HL-60 (cell line): ENCODE results near the gene HNF4A.

ENCODE experiments used
- DNase-seq, 2 experiments: peaks; one replicate each; pipeline ENCODE4 v3.0.0-alpha.2; 2010 to 2020; ENCODE audit warnings: low read depth in 1 of 2, low spot score in 1 of 2
- H3K27ac ChIP-seq: fragments of 250-450 bp; sonication (Bioruptor Pico); replicated peaks from 2 replicates; pipeline ENCODE4 v1.5.1; 2020; ENCODE audit warnings: mild to moderate bottlenecking, moderate library complexity
- H3K27me3 ChIP-seq: fragments of 250-450 bp; sonication (Bioruptor Pico); 2 replicates; pipeline ENCODE4 v1.5.1; 2021; ENCODE audit warnings: mild to moderate bottlenecking, moderate library complexity; ENCODE audit not compliant: insufficient read depth, poor library complexity, severe bottlenecking
- H3K4me3 ChIP-seq: replicated peaks from 2 replicates; pipeline ENCODE4 v1.5.1; 2011; ENCODE audit warnings: mild to moderate bottlenecking, control low read depth, low read length; ENCODE audit not compliant: insufficient read depth
- GABPA ChIP-seq: IDR thresholded peaks from 2 replicates; pipeline ENCODE4 v1.6.1; 2012; ENCODE audit warnings: low read depth
- POLR2AphosphoS5 ChIP-seq: IDR thresholded peaks from 2 replicates; pipeline ENCODE4 v1.6.1; 2012; ENCODE audit warnings: low read depth
- SPI1 ChIP-seq: IDR thresholded peaks from 2 replicates; pipeline ENCODE4 v1.6.1; 2012; ENCODE audit warnings: low read depth, mild to moderate bottlenecking, borderline replicate concordance
- TF ChIP-seq, protein P1 (sequence below): IDR thresholded peaks from one replicate; pipeline ENCODE4 v1.5.1; 2011; ENCODE audit warnings: low read length, control low read depth, inconsistent platforms; ENCODE audit not compliant: insufficient read depth
- TF ChIP-seq, protein P2 (sequence below): IDR thresholded peaks from 2 replicates; pipeline ENCODE4 v1.6.1; 2012; ENCODE audit warnings: low read depth; ENCODE audit not compliant: insufficient replicate concordance

Gene HNF4A

DNA sequence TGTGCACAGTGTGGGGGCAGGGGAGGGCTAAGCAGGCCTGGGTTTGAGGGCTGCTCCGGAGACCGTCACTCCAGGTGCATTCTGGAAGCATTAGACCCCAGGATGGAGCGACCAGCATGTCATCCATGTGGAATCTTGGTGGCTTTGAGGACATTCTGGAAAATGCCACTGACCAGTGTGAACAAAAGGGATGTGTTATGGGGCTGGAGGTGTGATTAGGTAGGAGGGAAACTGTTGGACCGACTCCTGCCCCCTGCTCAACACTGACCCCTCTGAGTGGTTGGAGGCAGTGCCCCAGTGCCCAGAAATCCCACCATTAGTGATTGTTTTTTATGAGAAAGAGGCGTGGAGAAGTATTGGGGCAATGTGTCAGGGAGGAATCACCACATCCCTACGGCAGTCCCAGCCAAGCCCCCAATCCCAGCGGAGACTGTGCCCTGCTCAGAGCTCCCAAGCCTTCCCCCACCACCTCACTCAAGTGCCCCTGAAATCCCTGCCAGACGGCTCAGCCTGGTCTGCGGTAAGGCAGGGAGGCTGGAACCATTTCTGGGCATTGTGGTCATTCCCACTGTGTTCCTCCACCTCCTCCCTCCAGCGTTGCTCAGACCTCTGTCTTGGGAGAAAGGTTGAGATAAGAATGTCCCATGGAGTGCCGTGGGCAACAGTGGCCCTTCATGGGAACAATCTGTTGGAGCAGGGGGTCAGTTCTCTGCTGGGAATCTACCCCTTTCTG is 76.2 kb downstream of the HNF4A start:
- no peak for DNase-seq
- TF ChIP-seq, protein P1, sequence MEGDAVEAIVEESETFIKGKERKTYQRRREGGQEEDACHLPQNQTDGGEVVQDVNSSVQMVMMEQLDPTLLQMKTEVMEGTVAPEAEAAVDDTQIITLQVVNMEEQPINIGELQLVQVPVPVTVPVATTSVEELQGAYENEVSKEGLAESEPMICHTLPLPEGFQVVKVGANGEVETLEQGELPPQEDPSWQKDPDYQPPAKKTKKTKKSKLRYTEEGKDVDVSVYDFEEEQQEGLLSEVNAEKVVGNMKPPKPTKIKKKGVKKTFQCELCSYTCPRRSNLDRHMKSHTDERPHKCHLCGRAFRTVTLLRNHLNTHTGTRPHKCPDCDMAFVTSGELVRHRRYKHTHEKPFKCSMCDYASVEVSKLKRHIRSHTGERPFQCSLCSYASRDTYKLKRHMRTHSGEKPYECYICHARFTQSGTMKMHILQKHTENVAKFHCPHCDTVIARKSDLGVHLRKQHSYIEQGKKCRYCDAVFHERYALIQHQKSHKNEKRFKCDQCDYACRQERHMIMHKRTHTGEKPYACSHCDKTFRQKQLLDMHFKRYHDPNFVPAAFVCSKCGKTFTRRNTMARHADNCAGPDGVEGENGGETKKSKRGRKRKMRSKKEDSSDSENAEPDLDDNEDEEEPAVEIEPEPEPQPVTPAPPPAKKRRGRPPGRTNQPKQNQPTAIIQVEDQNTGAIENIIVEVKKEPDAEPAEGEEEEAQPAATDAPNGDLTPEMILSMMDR: no peak
- TF ChIP-seq POLR2AphosphoS5 (no peak), SPI1 (no peak), GABPA (no peak)
- TF ChIP-seq, protein P2, sequence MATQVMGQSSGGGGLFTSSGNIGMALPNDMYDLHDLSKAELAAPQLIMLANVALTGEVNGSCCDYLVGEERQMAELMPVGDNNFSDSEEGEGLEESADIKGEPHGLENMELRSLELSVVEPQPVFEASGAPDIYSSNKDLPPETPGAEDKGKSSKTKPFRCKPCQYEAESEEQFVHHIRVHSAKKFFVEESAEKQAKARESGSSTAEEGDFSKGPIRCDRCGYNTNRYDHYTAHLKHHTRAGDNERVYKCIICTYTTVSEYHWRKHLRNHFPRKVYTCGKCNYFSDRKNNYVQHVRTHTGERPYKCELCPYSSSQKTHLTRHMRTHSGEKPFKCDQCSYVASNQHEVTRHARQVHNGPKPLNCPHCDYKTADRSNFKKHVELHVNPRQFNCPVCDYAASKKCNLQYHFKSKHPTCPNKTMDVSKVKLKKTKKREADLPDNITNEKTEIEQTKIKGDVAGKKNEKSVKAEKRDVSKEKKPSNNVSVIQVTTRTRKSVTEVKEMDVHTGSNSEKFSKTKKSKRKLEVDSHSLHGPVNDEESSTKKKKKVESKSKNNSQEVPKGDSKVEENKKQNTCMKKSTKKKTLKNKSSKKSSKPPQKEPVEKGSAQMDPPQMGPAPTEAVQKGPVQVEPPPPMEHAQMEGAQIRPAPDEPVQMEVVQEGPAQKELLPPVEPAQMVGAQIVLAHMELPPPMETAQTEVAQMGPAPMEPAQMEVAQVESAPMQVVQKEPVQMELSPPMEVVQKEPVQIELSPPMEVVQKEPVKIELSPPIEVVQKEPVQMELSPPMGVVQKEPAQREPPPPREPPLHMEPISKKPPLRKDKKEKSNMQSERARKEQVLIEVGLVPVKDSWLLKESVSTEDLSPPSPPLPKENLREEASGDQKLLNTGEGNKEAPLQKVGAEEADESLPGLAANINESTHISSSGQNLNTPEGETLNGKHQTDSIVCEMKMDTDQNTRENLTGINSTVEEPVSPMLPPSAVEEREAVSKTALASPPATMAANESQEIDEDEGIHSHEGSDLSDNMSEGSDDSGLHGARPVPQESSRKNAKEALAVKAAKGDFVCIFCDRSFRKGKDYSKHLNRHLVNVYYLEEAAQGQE: no peak
- H3K4me3 ChIP-seq: no peak overlapping the region
- H3K27me3 ChIP-seq: peaks cover 2% of the 10 kb centered on the region
- H3K27ac ChIP-seq: no peak overlapping the region

DNA sequence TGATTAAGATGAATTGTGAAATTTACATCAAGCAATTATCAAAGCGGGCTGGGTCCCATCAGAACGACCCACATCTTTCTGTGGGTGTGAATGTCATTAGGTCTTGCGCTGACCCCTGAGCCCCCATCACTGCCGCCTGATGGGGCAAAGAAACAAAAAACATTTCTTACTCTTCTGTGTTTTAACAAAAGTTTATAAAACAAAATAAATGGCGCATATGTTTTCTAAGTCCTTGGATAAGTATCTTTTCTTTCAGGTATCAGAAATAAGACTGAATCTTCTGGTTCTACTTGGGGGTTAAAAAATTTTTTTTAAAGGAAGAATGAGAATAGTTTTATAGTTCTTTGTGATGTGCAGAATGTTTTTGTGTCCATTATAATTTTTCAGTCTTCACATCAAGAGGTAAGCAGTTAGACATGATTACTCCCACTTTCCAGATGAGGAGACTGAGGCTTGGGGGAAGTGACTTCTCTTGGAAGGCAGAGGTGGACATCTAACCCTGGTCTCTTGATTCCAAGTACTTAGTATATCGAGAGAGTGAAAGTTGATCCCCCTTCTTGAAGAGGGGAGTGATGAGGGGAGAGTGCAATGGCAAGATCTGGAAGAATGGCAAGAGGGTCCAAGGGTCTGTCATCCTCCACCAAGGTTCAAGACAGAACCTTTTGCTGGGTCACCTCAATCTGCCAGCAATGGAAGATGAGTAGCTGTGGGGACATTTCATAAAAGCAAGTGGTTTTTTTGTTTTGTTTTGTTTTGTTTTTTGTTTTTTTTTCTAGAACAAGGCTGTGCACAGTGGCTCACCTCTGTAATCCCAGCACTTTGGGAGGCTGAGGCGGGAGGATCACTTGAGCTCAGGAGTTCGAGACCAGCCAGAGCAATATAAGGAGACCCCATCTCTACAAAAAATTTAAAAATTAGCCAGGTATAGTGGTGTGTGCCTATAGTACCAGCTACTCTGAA is 77.4 kb downstream of the HNF4A start:
- DNase-seq: no peak
- Histone ChIP-seq H3K4me3 (no peak overlapping the region), H3K27ac (no peak overlapping the region), H3K27me3 (peaks cover 2% of the 10 kb centered on the region)
- TF ChIP-seq GABPA (no peak), POLR2AphosphoS5 (no peak), SPI1 (no peak)
- TF ChIP-seq, protein P1: no peak
- TF ChIP-seq, protein P2: no peak

DNA sequence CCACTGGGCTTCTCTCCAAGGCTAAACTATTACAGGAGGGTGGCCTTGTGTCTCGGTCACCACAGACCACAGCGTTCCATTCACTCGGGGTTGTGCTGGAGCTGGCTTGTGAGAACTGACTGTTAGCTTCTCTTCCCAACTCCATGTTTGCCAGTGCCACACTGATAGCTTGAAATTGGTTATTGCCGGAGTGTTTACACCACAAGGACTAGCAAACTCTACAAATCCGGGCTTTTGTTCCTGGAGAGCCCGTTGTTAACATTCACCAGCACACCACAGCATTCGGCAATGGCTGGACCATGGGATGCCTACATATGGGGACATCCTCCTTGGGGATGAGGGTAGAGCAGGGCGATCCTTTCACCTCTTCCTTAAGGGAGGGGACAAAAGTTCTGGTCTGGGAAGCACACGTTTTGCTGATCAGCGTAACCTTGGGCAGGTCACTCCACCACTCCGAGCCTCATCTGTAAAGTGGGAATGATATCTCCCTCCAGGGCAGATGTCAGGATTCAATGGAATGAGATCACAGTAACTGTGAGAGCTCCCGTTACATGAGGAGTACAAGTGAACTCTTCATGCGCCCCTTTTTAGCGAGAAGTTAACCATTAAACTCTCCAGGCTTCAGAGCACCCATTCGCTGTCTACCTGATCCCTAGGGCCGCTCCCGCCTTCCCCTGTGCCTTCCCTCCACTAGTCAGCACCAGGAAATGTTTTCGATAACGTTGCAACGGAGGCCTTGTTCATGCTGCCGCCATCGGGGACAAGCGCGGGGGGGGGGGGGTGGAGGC is 78.4 kb downstream of the HNF4A start:
- Histone ChIP-seq H3K27ac (no peak overlapping the region), H3K27me3 (peaks cover 2% of the 10 kb centered on the region), H3K4me3 (no peak overlapping the region)
- DNase-seq: no peak
- no peak for TF ChIP-seq GABPA
